MM.1S (cell line): ENCODE data around the gene GMCL2.

Experiments
- EZH2 ChIP-seq: fragments of 300-600 bp; sonication (generic); optimal IDR thresholded peaks from 2 replicates; pipeline ENCODE3; 2017; ENCODE audit warnings: low read depth, mild to moderate bottlenecking, antibody characterized with exemption, low read length, mixed read lengths
- TF ChIP-seq, protein P1 (sequence below): fragments of 300-600 bp; sonication (generic); IDR thresholded peaks from 2 replicates; pipeline ENCODE4 v1.5.1; 2016; ENCODE audit warnings: antibody characterized with exemption, low read length, mixed read lengths

DNA sequence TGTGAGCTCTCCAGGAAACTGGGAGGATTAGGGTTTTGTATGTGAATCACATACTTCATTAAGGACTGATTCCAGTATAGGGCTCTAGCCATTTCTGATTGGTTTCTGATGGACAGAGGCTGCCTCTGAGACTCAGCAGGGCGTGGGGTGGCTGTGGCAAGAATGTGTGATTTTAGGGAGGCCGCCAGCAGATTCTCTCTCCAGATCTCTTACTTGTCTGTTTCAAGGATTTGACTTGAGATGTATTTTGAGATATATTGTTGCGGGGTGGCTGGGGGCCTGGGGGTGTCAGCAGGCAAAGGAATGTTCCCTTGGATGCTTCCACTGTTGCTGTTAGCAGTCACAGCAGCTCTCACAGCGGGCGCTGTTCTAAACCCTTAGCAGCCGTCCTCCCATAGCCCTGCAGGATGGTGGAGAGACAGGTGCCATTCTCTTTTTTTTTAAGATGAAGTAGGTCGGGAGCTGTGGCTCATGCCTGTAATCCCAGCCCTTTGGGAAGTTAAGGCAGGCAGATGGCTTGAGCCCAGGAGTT lies 9.2 kb upstream of the GMCL2 start:
- TF ChIP-seq, protein P1, sequence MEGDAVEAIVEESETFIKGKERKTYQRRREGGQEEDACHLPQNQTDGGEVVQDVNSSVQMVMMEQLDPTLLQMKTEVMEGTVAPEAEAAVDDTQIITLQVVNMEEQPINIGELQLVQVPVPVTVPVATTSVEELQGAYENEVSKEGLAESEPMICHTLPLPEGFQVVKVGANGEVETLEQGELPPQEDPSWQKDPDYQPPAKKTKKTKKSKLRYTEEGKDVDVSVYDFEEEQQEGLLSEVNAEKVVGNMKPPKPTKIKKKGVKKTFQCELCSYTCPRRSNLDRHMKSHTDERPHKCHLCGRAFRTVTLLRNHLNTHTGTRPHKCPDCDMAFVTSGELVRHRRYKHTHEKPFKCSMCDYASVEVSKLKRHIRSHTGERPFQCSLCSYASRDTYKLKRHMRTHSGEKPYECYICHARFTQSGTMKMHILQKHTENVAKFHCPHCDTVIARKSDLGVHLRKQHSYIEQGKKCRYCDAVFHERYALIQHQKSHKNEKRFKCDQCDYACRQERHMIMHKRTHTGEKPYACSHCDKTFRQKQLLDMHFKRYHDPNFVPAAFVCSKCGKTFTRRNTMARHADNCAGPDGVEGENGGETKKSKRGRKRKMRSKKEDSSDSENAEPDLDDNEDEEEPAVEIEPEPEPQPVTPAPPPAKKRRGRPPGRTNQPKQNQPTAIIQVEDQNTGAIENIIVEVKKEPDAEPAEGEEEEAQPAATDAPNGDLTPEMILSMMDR: no peak
- TF ChIP-seq EZH2: no peak
